Neural cell (in vitro differentiated cells): ENCODE data around the gene COL5A1. TPM values are rescaled to one million over a fixed set of nuclear protein-coding genes. Genes with fewer than 3 reads are reported as not detected.

ENCODE experiments used
- H2AFZ ChIP-seq: fragments of 200-600, 300-800 bp; sonication (generic), shearing (Covaris generic); 2 replicates; pipeline ENCODE4 v1.6.0; 2014; ENCODE audit warnings: low read depth, mild to moderate bottlenecking, antibody characterized with exemption, low read length, moderate library complexity
- H3F3A ChIP-seq: fragments of 200-600 bp; shearing (Covaris generic); 2 replicates; pipeline ENCODE4 v1.6.1; 2016; ENCODE audit warnings: mild to moderate bottlenecking, moderate library complexity, mixed read lengths, antibody characterized with exemption, low read length; ENCODE audit not compliant: insufficient read depth, poor library complexity, severe bottlenecking
- H3K27ac ChIP-seq: fragments of 200-600, 300-800 bp; sonication (generic), shearing (Covaris generic); 2 replicates; pipeline ENCODE4 v1.5.1; 2014; ENCODE audit warnings: mild to moderate bottlenecking, low read length, moderate library complexity
- H3K27me3 ChIP-seq: fragments of 300-800, 200-600 bp; sonication (generic), shearing (Covaris generic); 2 replicates; pipeline ENCODE4 v1.6.0; 2014; ENCODE audit warnings: mild to moderate bottlenecking, low read depth, low read length, moderate library complexity; ENCODE audit not compliant: insufficient read depth
- H3K36me3 ChIP-seq: fragments of 300-800, 200-600 bp; sonication (generic), shearing (Covaris generic); 2 replicates; pipeline ENCODE4 v1.5.1; 2014; ENCODE audit warnings: mild to moderate bottlenecking, antibody characterized with exemption, low read length, moderate library complexity; ENCODE audit not compliant: insufficient read depth
- H3K4me2 ChIP-seq: fragments of 300-800, 200-600 bp; sonication (generic), shearing (Covaris generic); 2 replicates; pipeline ENCODE4 v1.6.0; 2014; ENCODE audit warnings: mild to moderate bottlenecking, low read length
- H3K4me3 ChIP-seq: fragments of 300-800, 200-600 bp; sonication (generic), shearing (Covaris generic); 2 replicates; pipeline ENCODE4 v1.5.1; 2014; ENCODE audit warnings: mild to moderate bottlenecking, low read length, moderate library complexity
- H3K79me2 ChIP-seq: fragments of 200-600 bp; shearing (Covaris generic); replicated peaks from 2 replicates; pipeline ENCODE4 v1.6.0; 2014; ENCODE audit warnings: mild to moderate bottlenecking, low read length, moderate library complexity; ENCODE audit not compliant: insufficient read depth
- H3K9ac ChIP-seq: fragments of 300-800, 200-600 bp; sonication (generic), shearing (Covaris generic); 2 replicates; pipeline ENCODE4 v1.6.1; 2016; ENCODE audit warnings: mild to moderate bottlenecking, low read length, mixed read lengths
- H3K9me2 ChIP-seq: fragments of 200-600 bp; shearing (Covaris generic); 2 replicates; pipeline ENCODE4 v1.6.1; 2016; ENCODE audit warnings: mild to moderate bottlenecking, low read length, mixed read lengths; ENCODE audit not compliant: insufficient read depth
- H3K9me3 ChIP-seq: fragments of 200-600, 300-800 bp; sonication (generic), shearing (Covaris generic); 2 replicates; pipeline ENCODE4 v1.6.1; 2016; ENCODE audit warnings: mild to moderate bottlenecking, mixed run types, low read length, moderate library complexity, mixed read lengths
- H4K20me1 ChIP-seq: fragments of 200-600 bp; shearing (Covaris generic); 2 replicates; pipeline ENCODE4 v1.6.1; 2016; ENCODE audit warnings: mild to moderate bottlenecking, mixed run types; ENCODE audit not compliant: insufficient read depth
- EP300 ChIP-seq: fragments of 450-650 bp; conservative IDR thresholded peaks from 2 replicates; pipeline ENCODE4 v1.6.1; 2014; ENCODE audit warnings: antibody characterized with exemption, mild to moderate bottlenecking, moderate library complexity; ENCODE audit not compliant: poor library complexity, severe bottlenecking
- EZH2 ChIP-seq: fragments of 200-600, 300-800 bp; shearing (Covaris generic), sonication (generic); IDR thresholded peaks from 2 replicates; pipeline ENCODE4 v1.6.1; 2014; ENCODE audit warnings: antibody characterized with exemption, low read length, borderline replicate concordance, mild to moderate bottlenecking; ENCODE audit not compliant: insufficient read depth, poor library complexity, severe bottlenecking
- MXI1 ChIP-seq: fragments of 450-650 bp; conservative IDR thresholded peaks from 2 replicates; pipeline ENCODE4 v1.6.1; 2014; ENCODE audit warnings: antibody characterized with exemption, mild to moderate bottlenecking; ENCODE audit not compliant: poor library complexity, severe bottlenecking
- POLR2AphosphoS5 ChIP-seq: IDR thresholded peaks from 2 replicates; pipeline ENCODE4 v1.6.1; 2012
- RAD21 ChIP-seq: fragments of 450-650 bp; conservative IDR thresholded peaks from 2 replicates; pipeline ENCODE4 v1.6.1; 2014; ENCODE audit warnings: antibody characterized with exemption, mild to moderate bottlenecking, moderate library complexity
- SMC3 ChIP-seq: fragments of 450-650 bp; conservative IDR thresholded peaks from 2 replicates; pipeline ENCODE4 v1.6.1; 2014; ENCODE audit warnings: antibody characterized with exemption, mild to moderate bottlenecking, moderate library complexity; ENCODE audit not compliant: poor library complexity
- TAF1 ChIP-seq: IDR thresholded peaks from 2 replicates; pipeline ENCODE4 v1.6.1; 2012; ENCODE audit warnings: low read depth
- polyA plus RNA-seq: library from polyadenylated mRNA; depleted of rRNA; stranded (reverse); fragments of >200 nt; gene quantifications from 2 replicates; pipeline ENCODE4 v1.2.3, GENCODE V29; 2014
- TF ChIP-seq, protein P1 (sequence below): IDR thresholded peaks from 2 replicates; pipeline ENCODE4 v1.6.1; 2012; ENCODE audit warnings: borderline replicate concordance
- TF ChIP-seq, protein P2 (sequence below): fragments of 450-650 bp; IDR thresholded peaks from 2 replicates; pipeline ENCODE4 v1.5.1; 2014; ENCODE audit warnings: antibody characterized with exemption, mild to moderate bottlenecking, moderate library complexity; ENCODE audit not compliant: poor library complexity, severe bottlenecking

The COL5A1 gene
- polyA plus RNA-seq, 1 donor from 2014 or later = not detected

DNA sequence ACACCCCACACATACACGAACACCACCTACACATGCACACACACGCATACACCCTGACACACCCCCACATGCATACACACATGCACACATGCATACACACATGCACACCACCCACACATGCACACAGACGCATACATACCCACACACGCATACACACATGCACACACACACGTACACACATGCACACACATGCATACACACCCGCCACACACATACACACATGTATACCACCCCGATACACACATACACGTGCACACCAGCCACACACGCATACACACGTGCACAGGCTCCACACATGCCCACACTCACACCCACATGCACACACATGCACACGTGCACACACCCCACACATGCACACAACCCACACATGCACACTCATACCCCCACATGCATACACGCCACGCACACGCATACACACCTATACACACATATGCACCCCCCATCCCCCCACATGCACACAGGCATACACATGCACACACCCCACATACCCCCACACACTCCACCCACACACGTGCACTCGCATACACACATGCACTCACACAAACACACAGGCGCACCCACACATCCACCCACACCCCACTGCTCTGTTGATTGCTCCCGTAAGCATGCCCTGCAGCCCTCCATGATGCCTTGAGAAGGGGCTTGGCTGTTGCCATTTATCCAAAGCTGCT is 119.3 kb downstream of the COL5A1 start:
- Histone ChIP-seq H3K27ac (no peak overlapping the region), H2AFZ (no peak overlapping the region), H3K9me3 (no peaks in the 10 kb centered on the region), H3K79me2 (no peaks in the 10 kb centered on the region), H3K4me3 (no peak overlapping the region), H3F3A (no peaks in the 10 kb centered on the region), H3K27me3 (no peaks in the 10 kb centered on the region), H3K9me2 (no peaks in the 10 kb centered on the region), H4K20me1 (no peaks in the 10 kb centered on the region), H3K36me3 (no peaks in the 10 kb centered on the region), H3K9ac (no peak overlapping the region), H3K4me2 (no peak overlapping the region)
- TF ChIP-seq, protein P1, sequence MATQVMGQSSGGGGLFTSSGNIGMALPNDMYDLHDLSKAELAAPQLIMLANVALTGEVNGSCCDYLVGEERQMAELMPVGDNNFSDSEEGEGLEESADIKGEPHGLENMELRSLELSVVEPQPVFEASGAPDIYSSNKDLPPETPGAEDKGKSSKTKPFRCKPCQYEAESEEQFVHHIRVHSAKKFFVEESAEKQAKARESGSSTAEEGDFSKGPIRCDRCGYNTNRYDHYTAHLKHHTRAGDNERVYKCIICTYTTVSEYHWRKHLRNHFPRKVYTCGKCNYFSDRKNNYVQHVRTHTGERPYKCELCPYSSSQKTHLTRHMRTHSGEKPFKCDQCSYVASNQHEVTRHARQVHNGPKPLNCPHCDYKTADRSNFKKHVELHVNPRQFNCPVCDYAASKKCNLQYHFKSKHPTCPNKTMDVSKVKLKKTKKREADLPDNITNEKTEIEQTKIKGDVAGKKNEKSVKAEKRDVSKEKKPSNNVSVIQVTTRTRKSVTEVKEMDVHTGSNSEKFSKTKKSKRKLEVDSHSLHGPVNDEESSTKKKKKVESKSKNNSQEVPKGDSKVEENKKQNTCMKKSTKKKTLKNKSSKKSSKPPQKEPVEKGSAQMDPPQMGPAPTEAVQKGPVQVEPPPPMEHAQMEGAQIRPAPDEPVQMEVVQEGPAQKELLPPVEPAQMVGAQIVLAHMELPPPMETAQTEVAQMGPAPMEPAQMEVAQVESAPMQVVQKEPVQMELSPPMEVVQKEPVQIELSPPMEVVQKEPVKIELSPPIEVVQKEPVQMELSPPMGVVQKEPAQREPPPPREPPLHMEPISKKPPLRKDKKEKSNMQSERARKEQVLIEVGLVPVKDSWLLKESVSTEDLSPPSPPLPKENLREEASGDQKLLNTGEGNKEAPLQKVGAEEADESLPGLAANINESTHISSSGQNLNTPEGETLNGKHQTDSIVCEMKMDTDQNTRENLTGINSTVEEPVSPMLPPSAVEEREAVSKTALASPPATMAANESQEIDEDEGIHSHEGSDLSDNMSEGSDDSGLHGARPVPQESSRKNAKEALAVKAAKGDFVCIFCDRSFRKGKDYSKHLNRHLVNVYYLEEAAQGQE = no peak
- TF ChIP-seq POLR2AphosphoS5 (no peak), EZH2 (no peak), MXI1 (no peak), EP300 (no peak), RAD21 (no peak), SMC3 (no peak), TAF1 (no peak)
- TF ChIP-seq, protein P2, sequence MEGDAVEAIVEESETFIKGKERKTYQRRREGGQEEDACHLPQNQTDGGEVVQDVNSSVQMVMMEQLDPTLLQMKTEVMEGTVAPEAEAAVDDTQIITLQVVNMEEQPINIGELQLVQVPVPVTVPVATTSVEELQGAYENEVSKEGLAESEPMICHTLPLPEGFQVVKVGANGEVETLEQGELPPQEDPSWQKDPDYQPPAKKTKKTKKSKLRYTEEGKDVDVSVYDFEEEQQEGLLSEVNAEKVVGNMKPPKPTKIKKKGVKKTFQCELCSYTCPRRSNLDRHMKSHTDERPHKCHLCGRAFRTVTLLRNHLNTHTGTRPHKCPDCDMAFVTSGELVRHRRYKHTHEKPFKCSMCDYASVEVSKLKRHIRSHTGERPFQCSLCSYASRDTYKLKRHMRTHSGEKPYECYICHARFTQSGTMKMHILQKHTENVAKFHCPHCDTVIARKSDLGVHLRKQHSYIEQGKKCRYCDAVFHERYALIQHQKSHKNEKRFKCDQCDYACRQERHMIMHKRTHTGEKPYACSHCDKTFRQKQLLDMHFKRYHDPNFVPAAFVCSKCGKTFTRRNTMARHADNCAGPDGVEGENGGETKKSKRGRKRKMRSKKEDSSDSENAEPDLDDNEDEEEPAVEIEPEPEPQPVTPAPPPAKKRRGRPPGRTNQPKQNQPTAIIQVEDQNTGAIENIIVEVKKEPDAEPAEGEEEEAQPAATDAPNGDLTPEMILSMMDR = no peak

DNA sequence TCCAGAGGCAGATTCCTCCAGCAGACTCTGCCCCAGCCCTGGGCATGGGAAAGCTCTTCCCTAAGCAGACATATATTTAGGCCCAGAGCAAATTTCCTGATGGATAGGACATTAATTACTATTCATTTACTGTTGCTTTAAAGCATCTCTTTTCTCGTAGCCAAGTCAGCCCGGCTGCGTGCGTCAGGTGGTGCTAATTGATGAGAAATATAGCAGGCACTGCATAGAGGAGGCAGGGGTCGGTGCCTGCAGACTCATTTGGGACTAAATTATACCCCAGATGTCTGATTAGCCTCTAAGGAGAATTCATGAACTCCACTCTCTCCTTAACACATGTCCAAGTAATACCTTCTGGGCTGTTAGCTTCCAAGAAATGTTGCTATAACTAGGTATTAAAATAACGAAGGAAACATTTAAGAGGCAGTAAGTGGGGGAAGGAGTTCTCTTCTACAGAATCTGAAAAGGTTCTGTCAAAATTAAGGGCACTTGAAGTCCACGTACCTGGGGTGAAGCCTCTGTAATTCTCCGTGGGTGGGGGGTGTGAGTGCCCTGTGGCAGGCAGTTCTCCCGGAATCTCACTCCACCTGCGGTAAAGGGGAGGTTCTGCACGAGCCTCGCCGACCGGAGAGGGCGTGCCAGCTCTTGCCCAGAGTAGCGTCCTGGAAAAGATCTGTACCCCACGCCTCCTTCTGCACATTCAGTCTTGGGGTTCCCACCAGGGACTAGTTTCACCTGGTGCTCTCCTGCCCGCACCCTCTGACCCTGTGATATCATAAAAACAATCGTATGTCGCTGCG is 123.1 kb downstream of the COL5A1 start:
- no peak overlapping the region for H3K4me2 ChIP-seq
- no peak overlapping the region for H3K4me3 ChIP-seq
- H3K36me3 ChIP-seq = no peaks in the 10 kb centered on the region
- H3K27me3 ChIP-seq = no peaks in the 10 kb centered on the region
- H3K9ac ChIP-seq = no peak overlapping the region
- no peaks in the 10 kb centered on the region for H3K9me3 ChIP-seq
- TF ChIP-seq, protein P2 = no peak
- no peak for TF ChIP-seq EZH2
- TF ChIP-seq TAF1 = no peak
- TF ChIP-seq EP300 = no peak
- no peak for TF ChIP-seq MXI1
- TF ChIP-seq, protein P1 = no peak
- no peak for TF ChIP-seq POLR2AphosphoS5
- no peak for TF ChIP-seq RAD21
- no peak for TF ChIP-seq SMC3
- no peaks in the 10 kb centered on the region for H3K9me2 ChIP-seq
- no peak overlapping the region for H2AFZ ChIP-seq
- H3K79me2 ChIP-seq = no peaks in the 10 kb centered on the region
- H3K27ac ChIP-seq = no peak overlapping the region
- H3F3A ChIP-seq = no peaks in the 10 kb centered on the region
- H4K20me1 ChIP-seq = no peaks in the 10 kb centered on the region
